Cardiac fibroblast (primary cell): Measurements from ENCODE around the gene DSC2.

ENCODE experiments used
- DNase-seq, 2 donors: peaks; one replicate each; pipeline versions ENCODE4 v3.0.0 to v3.0.0-alpha.2; 2010; ENCODE audit warnings: low read depth in 2 of 2
- H3K4me3 ChIP-seq, 2 donors: replicated peaks in 1 of 2; 1 replicate in 1 of 2; 2 replicates in 1 of 2; pipeline ENCODE4 v1.5.1; 2011; ENCODE audit warnings: low read depth in 2 of 2, low read length in 2 of 2, mild to moderate bottlenecking in 2 of 2, moderate library complexity in 1 of 2
- CTCF ChIP-seq: IDR thresholded peaks from one replicate; pipeline ENCODE4 v1.5.1; 2011; ENCODE audit warnings: low read depth, mild to moderate bottlenecking, low read length, inconsistent platforms

Gene DSC2

GRCh38 chr18:31079973-31080372, 22.2 kb downstream of the DSC2 start:
- no peak for TF ChIP-seq CTCF
- H3K4me3 ChIP-seq: no peak overlapping the region
- no peak for DNase-seq

GRCh38 chr18:31077878-31078277, 24.3 kb downstream of the DSC2 start:
- TF ChIP-seq CTCF: no peak
- no peak for DNase-seq
- H3K4me3 ChIP-seq: no peak overlapping the region

GRCh38 chr18:31072175-31072574, 30.0 kb downstream of the DSC2 start:
- TF ChIP-seq CTCF: no peak
- DNase-seq: no peak
- no peak overlapping the region for H3K4me3 ChIP-seq

GRCh38 chr18:31070206-31070605, 32.0 kb downstream of the DSC2 start:
- no peak for DNase-seq
- no peak for TF ChIP-seq CTCF
- no peak overlapping the region for H3K4me3 ChIP-seq

- H3K4me3 ChIP-seq: no peak overlapping the region
- DNase-seq: no peak
- no peak for TF ChIP-seq CTCF
Measured at GRCh38 chr18:31066266-31066665, 36.0 kb downstream of the DSC2 start.

GRCh38 chr18:31065036-31065773, 37.0 kb downstream of the DSC2 start:
- DNase-seq: no peak
- H3K4me3 ChIP-seq: no peak overlapping the region
- no peak for TF ChIP-seq CTCF

- TF ChIP-seq CTCF: no peak
- no peak for DNase-seq
- no peak overlapping the region for H3K4me3 ChIP-seq
Measured at GRCh38 chr18:31064130-31064529, 38.1 kb downstream of the DSC2 start.
